WTC11 (cell line): ENCODE data around the gene FEN1. TPM values are rescaled to one million over a fixed set of nuclear protein-coding genes. Genes with fewer than 3 reads are reported as not detected.

Experiments
- ATAC-seq: fragments of 200-7000 bp; cut with Tn5 transposase; 2 replicates; pipeline ENCODE4 v1.10.0; 2021; ENCODE audit warnings: mild to moderate bottlenecking, moderate library complexity
- CTCF ChIA-PET: fragments of 300-600 bp; sonication (Branson Sonifier 250); formaldehyde crosslinking; loops from one replicate; lab custom pipeline; 2021; ENCODE audit warnings: antibody characterized with exemption; lab: Charles Lee
- POLR2A ChIA-PET: fragments of 350-600 bp; sonication (Branson Sonifier 250); formaldehyde crosslinking; loops from one replicate; lab custom pipeline; 2021; ENCODE audit warnings: antibody characterized with exemption; lab: Charles Lee
- DNase-seq: peaks from one replicate; pipeline ENCODE4 v3.0.0; 2021; ENCODE audit warnings: low spot score
- H3K27ac Mint-ChIP-seq: 2 replicates; pipeline ENCODE4 v1.8.0; 2021; ENCODE audit warnings: mixed read lengths
- H3K27me3 Mint-ChIP-seq: 2 replicates; pipeline ENCODE4 v1.8.0; 2021; ENCODE audit warnings: low read depth, mild to moderate bottlenecking, moderate library complexity, mixed read lengths
- H3K36me3 Mint-ChIP-seq: 2 replicates; pipeline ENCODE4 v1.8.0; 2021; ENCODE audit warnings: mixed read lengths
- H3K4me1 Mint-ChIP-seq: 2 replicates; pipeline ENCODE4 v1.8.0; 2022; ENCODE audit warnings: mixed read lengths
- H3K4me3 Mint-ChIP-seq: 2 replicates; pipeline ENCODE4 v1.8.0; 2021; ENCODE audit warnings: mild to moderate bottlenecking, moderate library complexity, mixed read lengths
- H3K9me3 Mint-ChIP-seq: 2 replicates; pipeline ENCODE4 v1.8.0; 2021; ENCODE audit warnings: mixed read lengths
- CBFB ChIP-seq: sonication (generic); formaldehyde crosslinking; IDR thresholded peaks from 2 replicates; pipeline ENCODE4 v1.8.1; 2022; ENCODE audit warnings: mild to moderate bottlenecking, low read depth, missing genetic modification reagents
- CREM ChIP-seq: sonication (generic); formaldehyde crosslinking; IDR thresholded peaks from 2 replicates; pipeline ENCODE4 v1.8.1; 2022; ENCODE audit warnings: mild to moderate bottlenecking, missing genetic modification reagents, moderate library complexity
- E2F4 ChIP-seq: sonication (generic); formaldehyde crosslinking; IDR thresholded peaks from 2 replicates; pipeline ENCODE4 v1.8.1; 2022; ENCODE audit warnings: low read depth, mild to moderate bottlenecking, moderate library complexity, missing genetic modification reagents, borderline replicate concordance
- ESRRA ChIP-seq: sonication (generic); formaldehyde crosslinking; IDR thresholded peaks from 2 replicates; pipeline ENCODE4 v1.8.1; 2022; ENCODE audit warnings: mild to moderate bottlenecking, missing genetic modification reagents, borderline replicate concordance
- ETV6 ChIP-seq: sonication (generic); formaldehyde crosslinking; IDR thresholded peaks from 2 replicates; pipeline ENCODE4 v1.8.1; 2022; ENCODE audit warnings: mild to moderate bottlenecking, missing genetic modification reagents
- FOXP1 ChIP-seq: sonication (generic); formaldehyde crosslinking; IDR thresholded peaks from 2 replicates; pipeline ENCODE4 v1.8.0; 2022; ENCODE audit warnings: missing genetic modification reagents, mild to moderate bottlenecking, moderate library complexity, borderline replicate concordance
- GABPB1 ChIP-seq: sonication (generic); formaldehyde crosslinking; IDR thresholded peaks from 2 replicates; pipeline ENCODE4 v1.8.1; 2023; ENCODE audit warnings: mild to moderate bottlenecking, missing genetic modification reagents
- GRHL2 ChIP-seq: fragments of 250-450 bp; sonication (Bioruptor Pico); IDR thresholded peaks from 2 replicates; pipeline ENCODE4 v1.8.0; 2022; ENCODE audit warnings: mild to moderate bottlenecking, moderate library complexity; ENCODE audit not compliant: insufficient replicate concordance, severe bottlenecking
- GTF2I ChIP-seq: fragments of 250-450 bp; sonication (Bioruptor Pico); conservative IDR thresholded peaks from 2 replicates; pipeline ENCODE4 v1.4.0; 2021; ENCODE audit warnings: mild to moderate bottlenecking
- KAT7 ChIP-seq: sonication (generic); formaldehyde crosslinking; IDR thresholded peaks from 2 replicates; pipeline ENCODE4 v1.8.1; 2023; ENCODE audit warnings: missing genetic modification reagents, mild to moderate bottlenecking, borderline replicate concordance
- MAX ChIP-seq: sonication (generic); formaldehyde crosslinking; IDR thresholded peaks from 2 replicates; pipeline ENCODE4 v1.8.0; 2022; ENCODE audit warnings: mild to moderate bottlenecking, missing genetic modification reagents
- OVOL2 ChIP-seq: fragments of 250-450 bp; sonication (Bioruptor Pico); IDR thresholded peaks from 2 replicates; pipeline ENCODE4 v1.9.0; 2021; ENCODE audit warnings: mild to moderate bottlenecking, borderline replicate concordance
- PRDM15 ChIP-seq: sonication (generic); formaldehyde crosslinking; IDR thresholded peaks from 2 replicates; pipeline ENCODE4 v1.8.0; 2022; ENCODE audit warnings: missing genetic modification reagents
- PREB ChIP-seq: sonication (generic); formaldehyde crosslinking; IDR thresholded peaks from 2 replicates; pipeline ENCODE4 v1.8.1; 2022; ENCODE audit warnings: mild to moderate bottlenecking, missing genetic modification reagents, moderate library complexity, borderline replicate concordance
- RELA ChIP-seq: sonication (generic); formaldehyde crosslinking; IDR thresholded peaks from 2 replicates; pipeline ENCODE4 v1.8.1; 2022; ENCODE audit warnings: missing genetic modification reagents, mild to moderate bottlenecking, borderline replicate concordance
- SP1 ChIP-seq: sonication (generic); formaldehyde crosslinking; conservative IDR thresholded peaks from 2 replicates; pipeline ENCODE4 v1.8.1; 2022; ENCODE audit warnings: missing genetic modification reagents
- TEAD1 ChIP-seq: sonication (generic); formaldehyde crosslinking; IDR thresholded peaks from 2 replicates; pipeline ENCODE4 v1.8.0; 2022; ENCODE audit warnings: mild to moderate bottlenecking, missing genetic modification reagents
- TP53 ChIP-seq: sonication (generic); formaldehyde crosslinking; IDR thresholded peaks from 2 replicates; pipeline ENCODE4 v1.8.1; 2023; ENCODE audit warnings: mild to moderate bottlenecking, missing genetic modification reagents
- USF1 ChIP-seq: sonication (generic); formaldehyde crosslinking; IDR thresholded peaks from 2 replicates; pipeline ENCODE4 v1.8.0; 2022; ENCODE audit warnings: mild to moderate bottlenecking, missing genetic modification reagents
- ZNF121 ChIP-seq: sonication (generic); formaldehyde crosslinking; IDR thresholded peaks from 2 replicates; pipeline ENCODE4 v1.8.0; 2023; ENCODE audit warnings: missing genetic modification reagents
- ZNF219 ChIP-seq: sonication (generic); formaldehyde crosslinking; IDR thresholded peaks from 2 replicates; pipeline ENCODE4 v1.8.0; 2023; ENCODE audit warnings: missing genetic modification reagents, mild to moderate bottlenecking, borderline replicate concordance
- ZNF416 ChIP-seq: fragments of 250-450 bp; sonication (Bioruptor Pico); IDR thresholded peaks from 2 replicates; pipeline ENCODE4 v1.9.0; 2021; ENCODE audit warnings: mild to moderate bottlenecking, inconsistent platforms
- ZNF425 ChIP-seq: fragments of 250-450 bp; sonication (Bioruptor Pico); conservative IDR thresholded peaks from 2 replicates; pipeline ENCODE4 v1.9.0; 2021; ENCODE audit warnings: mild to moderate bottlenecking
- ZNF671 ChIP-seq: fragments of 250-450 bp; sonication (Bioruptor Pico); IDR thresholded peaks from 2 replicates; pipeline ENCODE4 v1.8.0; 2021; ENCODE audit warnings: mild to moderate bottlenecking
- total RNA-seq: library from RNA; stranded (reverse); gene quantifications from 3 replicates; pipeline ENCODE4 v1.2.3, GENCODE V29; 2021

FEN1 gene
- total RNA-seq, 1 experiment from 2014 or later = 96.3 TPM

- Mint-ChIP-seq H3K36me3 (peaks cover 27% of the 10 kb centered on the region), H3K4me3 (peak within 1 kb of the TSS; percentile 94), H3K9me3 (peaks cover 4% of the 10 kb centered on the region; the same call in 1 of the 2 replicates), H3K27ac (peak within 1 kb of the TSS; percentile 99), H3K27me3 (no peaks in the 10 kb centered on the region; the same call in 1 of the 2 replicates), H3K4me1 (peaks cover 23% of the 10 kb centered on the region)
- ATAC-seq (peak; percentile 32), DNase-seq (peak; percentile 90)
- ChIA-PET CTCF (interaction anchor here (0.5 to 5.8 kb wide), 15 partner anchors 11 to 559 kb away, joined by 3 to 64 read pairs (median 10); partner anchors contain the start of genes FADS2, FEN1 and TMEM258), POLR2A (interaction anchor here (0.8 to 3.2 kb wide), 7 partner anchors 13 to 300 kb away, joined by 3 to 66 read pairs (median 5); partner anchors contain the start of genes FADS2, FEN1 and TMEM258)
- TF ChIP-seq CREM (CRISPR knock-in tag) (0 out of 2 replicates have a peak, but pooled peaks have one; percentile 12), GABPB1 (peak; percentile 83), TEAD1 (CRISPR knock-in tag) (0 out of 2 replicates have a peak, but pooled peaks have one; percentile 8), ETV6 (peak; percentile 81), TP53 (peak; percentile 90; the same call in 1 of the 2 replicates), ZNF121 (CRISPR knock-in tag) (0 out of 2 replicates have a peak, but pooled peaks have one; percentile 70), SP1 (CRISPR knock-in tag) (peak; percentile 37; the same call in 1 of the 2 replicates), RELA (0 out of 2 replicates have a peak, but pooled peaks have one; percentile 46), ESRRA (CRISPR knock-in tag) (peak; percentile 82; the same call in 1 of the 2 replicates), GRHL2 (CRISPR knock-in tag) (no peak), ZNF219 (CRISPR knock-in tag) (peak; percentile 46; the same call in 1 of the 2 replicates), ZNF416 (no peak), GTF2I (CRISPR knock-in tag) (no peak), KAT7 (no peak; the same call in 1 of the 2 replicates), ZNF671 (no peak), E2F4 (CRISPR knock-in tag) (peak; percentile 45; the same call in 1 of the 2 replicates), OVOL2 (CRISPR knock-in tag) (no peak), MAX (CRISPR knock-in tag) (peak; percentile 73; the same call in 1 of the 2 replicates), USF1 (CRISPR knock-in tag) (peak; percentile 55; the same call in 1 of the 2 replicates), PREB (CRISPR knock-in tag) (no peak), FOXP1 (CRISPR knock-in tag) (peak; percentile 60; the same call in 1 of the 2 replicates), ZNF425 (CRISPR knock-in tag) (no peak), PRDM15 (CRISPR knock-in tag) (peak; percentile 89), CBFB (CRISPR knock-in tag) (0 out of 2 replicates have a peak, but pooled peaks have one; percentile 76)
Measured at GRCh38 chr11:61816736-61817455, 24.2 kb downstream of the FEN1 start, which contains the start of gene FADS1. Gene FADS1, minus strand, starts transcription at chr11:61817003. Its CDS starts 74 bp downstream, at chr11:61816929.
